ENCODE data around the gene TMEM114. TPM values are rescaled to one million over a fixed set of nuclear protein-coding genes. Genes with fewer than 3 reads are reported as not detected.

TMEM114 gene
- total RNA-seq, 2 experiments from 2014 or later: not detected

GRCh38 chr16:8530752-8531384 lies 59.4 kb downstream of the TMEM114 start:
- H3K27me3 Mint-ChIP-seq: peaks cover 17% of the 10 kb centered on the region
- H3K4me1 Mint-ChIP-seq (ENCODE audit: low read depth): no peaks in the 10 kb centered on the region
- TF ChIP-seq, protein P1, sequence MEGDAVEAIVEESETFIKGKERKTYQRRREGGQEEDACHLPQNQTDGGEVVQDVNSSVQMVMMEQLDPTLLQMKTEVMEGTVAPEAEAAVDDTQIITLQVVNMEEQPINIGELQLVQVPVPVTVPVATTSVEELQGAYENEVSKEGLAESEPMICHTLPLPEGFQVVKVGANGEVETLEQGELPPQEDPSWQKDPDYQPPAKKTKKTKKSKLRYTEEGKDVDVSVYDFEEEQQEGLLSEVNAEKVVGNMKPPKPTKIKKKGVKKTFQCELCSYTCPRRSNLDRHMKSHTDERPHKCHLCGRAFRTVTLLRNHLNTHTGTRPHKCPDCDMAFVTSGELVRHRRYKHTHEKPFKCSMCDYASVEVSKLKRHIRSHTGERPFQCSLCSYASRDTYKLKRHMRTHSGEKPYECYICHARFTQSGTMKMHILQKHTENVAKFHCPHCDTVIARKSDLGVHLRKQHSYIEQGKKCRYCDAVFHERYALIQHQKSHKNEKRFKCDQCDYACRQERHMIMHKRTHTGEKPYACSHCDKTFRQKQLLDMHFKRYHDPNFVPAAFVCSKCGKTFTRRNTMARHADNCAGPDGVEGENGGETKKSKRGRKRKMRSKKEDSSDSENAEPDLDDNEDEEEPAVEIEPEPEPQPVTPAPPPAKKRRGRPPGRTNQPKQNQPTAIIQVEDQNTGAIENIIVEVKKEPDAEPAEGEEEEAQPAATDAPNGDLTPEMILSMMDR (IDR thresholded peaks at IDR 0.05): no peak
- no peak overlapping the region for H3K4me3 Mint-ChIP-seq
- ChIA-PET POLR2A (no interaction called here), CTCF (no interaction called here)
- H3K9me3 Mint-ChIP-seq: no peaks in the 10 kb centered on the region
- no peaks in the 10 kb centered on the region for H3K36me3 Mint-ChIP-seq (ENCODE audit: low read depth)
- ATAC-seq (no peak), DNase-seq (no peak)
- intact Hi-C loops (cut with micrococcal nuclease): no loop called here
- H3K27ac Mint-ChIP-seq: no peak overlapping the region

- Mint-ChIP-seq H3K27ac (no peak overlapping the region), H3K27me3 (peaks cover 21% of the 10 kb centered on the region), H3K9me3 (no peaks in the 10 kb centered on the region), H3K4me1 (ENCODE audit: low read depth) (no peaks in the 10 kb centered on the region), H3K4me3 (no peak overlapping the region), H3K36me3 (ENCODE audit: low read depth) (no peaks in the 10 kb centered on the region)
- ATAC-seq (no peak), DNase-seq (no peak)
- intact Hi-C loops (cut with micrococcal nuclease): no loop called here
- ChIA-PET POLR2A (no interaction called here), CTCF (no interaction called here)
- TF ChIP-seq, protein P1 (IDR thresholded peaks at IDR 0.05): no peak
Observed at GRCh38 chr16:8528471-8528870, 61.8 kb downstream of the TMEM114 start.

DNA sequence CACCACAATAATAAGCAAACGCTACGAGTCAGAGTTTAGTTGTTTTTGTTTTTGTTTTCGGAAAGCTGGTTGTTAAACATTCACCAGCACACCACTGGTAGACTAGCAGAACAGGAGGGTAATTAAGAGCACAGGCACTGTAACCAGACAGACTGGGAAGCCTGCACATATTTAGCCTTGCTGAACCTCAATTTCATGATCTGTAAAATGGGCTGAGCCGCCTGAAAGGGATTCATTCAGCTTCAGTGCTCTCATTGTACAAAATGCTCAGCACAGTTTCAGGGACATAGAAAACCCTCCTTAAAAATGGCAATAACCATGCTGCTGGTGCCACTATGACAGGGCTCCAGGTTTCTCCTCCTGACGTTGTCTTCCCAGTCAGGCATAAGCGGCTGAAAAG lies 66.4 kb downstream of the TMEM114 start:
- H3K36me3 Mint-ChIP-seq (ENCODE audit: low read depth): no peaks in the 10 kb centered on the region
- intact Hi-C loops (cut with micrococcal nuclease): no loop called here
- H3K27ac Mint-ChIP-seq: no peak overlapping the region
- POLR2A ChIA-PET: no interaction called here
- ATAC-seq: no peak
- CTCF ChIA-PET: no interaction called here
- no peak overlapping the region for H3K4me3 Mint-ChIP-seq
- TF ChIP-seq, protein P1 (IDR thresholded peaks at IDR 0.05): no peak
- peaks cover 5% of the 10 kb centered on the region for H3K4me1 Mint-ChIP-seq (ENCODE audit: low read depth)
- H3K27me3 Mint-ChIP-seq: peaks cover 13% of the 10 kb centered on the region
- no peak for DNase-seq
- H3K9me3 Mint-ChIP-seq: no peaks in the 10 kb centered on the region

GRCh38 chr16:8522757-8523156 lies 67.6 kb downstream of the TMEM114 start:
- CTCF ChIA-PET: no interaction called here
- Mint-ChIP-seq H3K9me3 (no peaks in the 10 kb centered on the region), H3K27me3 (peaks cover 9% of the 10 kb centered on the region), H3K4me3 (no peak overlapping the region), H3K36me3 (ENCODE audit: low read depth) (no peaks in the 10 kb centered on the region), H3K4me1 (ENCODE audit: low read depth) (peaks cover 5% of the 10 kb centered on the region), H3K27ac (no peak overlapping the region)
- intact Hi-C loops (cut with micrococcal nuclease): no loop called here
- POLR2A ChIA-PET: no interaction called here
- TF ChIP-seq, protein P1 (IDR thresholded peaks at IDR 0.05): no peak
- DNase-seq (peak; percentile 4), ATAC-seq (no peak)

- Mint-ChIP-seq H3K9me3 (no peaks in the 10 kb centered on the region), H3K4me1 (ENCODE audit: low read depth) (peaks cover 5% of the 10 kb centered on the region), H3K36me3 (ENCODE audit: low read depth) (no peaks in the 10 kb centered on the region), H3K4me3 (no peak overlapping the region), H3K27ac (no peak overlapping the region), H3K27me3 (peaks cover 3% of the 10 kb centered on the region)
- TF ChIP-seq, protein P1 (IDR thresholded peaks at IDR 0.05): no peak
- ChIA-PET POLR2A (no interaction called here), CTCF (no interaction called here)
- ATAC-seq (no peak), DNase-seq (no peak)
- intact Hi-C loops (cut with micrococcal nuclease): no loop called here
Observed at GRCh38 chr16:8519643-8520042, 70.7 kb downstream of the TMEM114 start.

Other genes with a start within 250 kb of the TMEM114 start
- gene METTL22, start 31.2 kb upstream of the TMEM114 start, total RNA-seq: 10 to 100 TPM; 31.7 to 31.9 TPM
- 1 to 10 TPM; 5.1 TPM for gene ABAT, start 84.1 kb upstream of the TMEM114 start, total RNA-seq
- gene TMEM186, start 207.1 kb upstream of the TMEM114 start, total RNA-seq: 10 to 100 TPM; 15.3 to 15.4 TPM
- gene PMM2, start 207.3 kb upstream of the TMEM114 start, total RNA-seq: 10 to 100 TPM; 32.7 to 34.3 TPM

Measured in activated CD8-positive, alpha-beta T cell treated with anti-CD3 and anti-CD28 coated beads for 36 hours (primary cell).